HG02973 (cell line): ENCODE measurements around the gene ATP9A.
"Not testable (repeated sequence)": the region's sequence is repeated elsewhere in the genome, so short reads cannot be mapped to it uniquely, and the experiment has no call there.

ENCODE experiments used
- ATAC-seq: cut with Tn5 transposase; IDR thresholded peaks from one replicate; pipeline ENCODE4 v1.9.1; 2021; ENCODE audit warnings: moderate library complexity; ENCODE audit not compliant: unreplicated experiment

Gene ATP9A

GRCh38 chr20:51728737-51729136 lies 39.5 kb downstream of the ATP9A start:
- no peak for ATAC-seq

- no peak for ATAC-seq
Measured at GRCh38 chr20:51727872-51728271, 40.3 kb downstream of the ATP9A start.

GRCh38 chr20:51725584-51726176 lies 42.5 kb downstream of the ATP9A start:
- ATAC-seq = no peak

- not testable (repeated sequence) for ATAC-seq
Measured at GRCh38 chr20:51723026-51723425, 45.2 kb downstream of the ATP9A start.

GRCh38 chr20:51722246-51722645 lies 45.9 kb downstream of the ATP9A start:
- ATAC-seq = not testable (repeated sequence)

- no peak for ATAC-seq
Measured at GRCh38 chr20:51720854-51721253, 47.3 kb downstream of the ATP9A start.

- no peak for ATAC-seq
Measured at GRCh38 chr20:51720384-51720783, 47.8 kb downstream of the ATP9A start.

GRCh38 chr20:51715856-51716185 lies 52.4 kb downstream of the ATP9A start:
- no peak for ATAC-seq

GRCh38 chr20:51715163-51715855 lies 52.9 kb downstream of the ATP9A start:
- ATAC-seq = no peak

GRCh38 chr20:51713213-51713598 lies 55.0 kb downstream of the ATP9A start:
- ATAC-seq = no peak

GRCh38 chr20:51712501-51713212 lies 55.5 kb downstream of the ATP9A start:
- ATAC-seq = no peak

GRCh38 chr20:51711426-51711825 lies 56.8 kb downstream of the ATP9A start:
- no peak for ATAC-seq

- ATAC-seq = no peak
Measured at GRCh38 chr20:51710361-51710894, 57.8 kb downstream of the ATP9A start.

GRCh38 chr20:51705400-51705799 lies 62.8 kb downstream of the ATP9A start:
- no peak for ATAC-seq

GRCh38 chr20:51703400-51704287 lies 64.5 kb downstream of the ATP9A start:
- ATAC-seq = no peak

GRCh38 chr20:51702556-51702955 lies 65.6 kb downstream of the ATP9A start:
- no peak for ATAC-seq

GRCh38 chr20:51700809-51701285 lies 67.3 kb downstream of the ATP9A start:
- no peak for ATAC-seq

- no peak for ATAC-seq
Measured at GRCh38 chr20:51698252-51698651, 69.9 kb downstream of the ATP9A start.

- no peak for ATAC-seq
Measured at GRCh38 chr20:51697096-51697826, 70.9 kb downstream of the ATP9A start.
